Activated T-cell treated with anti-CD3 and anti-CD28 coated beads, Interleukin-2, amount 50 U/mL, for 24 hours (primary cell): ENCODE measurements around the gene TROAP.
"Not testable (repeated sequence)": the region's sequence is repeated elsewhere in the genome, so short reads cannot be mapped to it uniquely, and the experiment has no call there.

Source experiments
- DNase-seq: peaks from one replicate; pipeline ENCODE4 v3.0.0-alpha.2; 2020
- H3K27ac Mint-ChIP-seq: 2 replicates; pipeline ENCODE4 v1.8.0; 2020; ENCODE audit warnings: mild to moderate bottlenecking, mixed read lengths
- H3K27me3 Mint-ChIP-seq: 2 replicates; pipeline ENCODE4 v1.8.0; 2020; ENCODE audit warnings: mixed read lengths
- H3K36me3 Mint-ChIP-seq: 2 replicates; pipeline ENCODE4 v1.8.0; 2020; ENCODE audit warnings: low read depth, mixed read lengths
- H3K4me1 Mint-ChIP-seq: 2 replicates; pipeline ENCODE4 v1.8.0; 2020; ENCODE audit warnings: low read depth, mixed read lengths
- H3K4me3 Mint-ChIP-seq: 2 replicates; pipeline ENCODE4 v1.8.0; 2020; ENCODE audit warnings: mild to moderate bottlenecking, moderate library complexity, mixed read lengths
- H3K9me3 Mint-ChIP-seq: 2 replicates; pipeline ENCODE4 v1.8.0; 2020; ENCODE audit warnings: mixed read lengths

Gene TROAP

GRCh38 chr12:49304161-49304560, 18.9 kb upstream of the TROAP start:
- Mint-ChIP-seq H3K27me3 (peaks cover 44% of the 10 kb centered on the region), H3K27ac (no peak overlapping the region), H3K4me3 (no peak overlapping the region), H3K9me3 (no peaks in the 10 kb centered on the region), H3K36me3 (no peaks in the 10 kb centered on the region), H3K4me1 (peaks cover 5% of the 10 kb centered on the region)
- DNase-seq = no peak

GRCh38 chr12:49305762-49306510, 17.1 kb upstream of the TROAP start:
- no peaks in the 10 kb centered on the region for H3K36me3 Mint-ChIP-seq
- H3K27me3 Mint-ChIP-seq = peaks cover 47% of the 10 kb centered on the region
- DNase-seq = no peak
- no peaks in the 10 kb centered on the region for H3K9me3 Mint-ChIP-seq
- no peak overlapping the region for H3K27ac Mint-ChIP-seq
- H3K4me1 Mint-ChIP-seq = peaks cover 5% of the 10 kb centered on the region
- H3K4me3 Mint-ChIP-seq = no peak overlapping the region

- Mint-ChIP-seq H3K36me3 (no peaks in the 10 kb centered on the region), H3K27ac (no peak overlapping the region), H3K27me3 (peaks cover 40% of the 10 kb centered on the region), H3K4me1 (no peaks in the 10 kb centered on the region), H3K4me3 (no peak overlapping the region), H3K9me3 (no peaks in the 10 kb centered on the region)
- no peak for DNase-seq
Observed at GRCh38 chr12:49309386-49309785, 13.7 kb upstream of the TROAP start.

GRCh38 chr12:49310451-49311000, 12.5 kb upstream of the TROAP start:
- H3K27ac Mint-ChIP-seq, H3K9me3 Mint-ChIP-seq, H3K36me3 Mint-ChIP-seq, DNase-seq, H3K4me3 Mint-ChIP-seq, H3K4me1 Mint-ChIP-seq: not testable (repeated sequence)
- H3K27me3 Mint-ChIP-seq = peaks cover 38% of the 10 kb centered on the region

- Mint-ChIP-seq H3K4me1 (no peaks in the 10 kb centered on the region), H3K9me3 (no peaks in the 10 kb centered on the region), H3K27ac (no peak overlapping the region)
Observed at GRCh38 chr12:49314811-49315210, 8.2 kb upstream of the TROAP start.

GRCh38 chr12:49317118-49317517, 5.9 kb upstream of the TROAP start:
- not testable (repeated sequence) for H3K36me3 Mint-ChIP-seq, H3K9me3 Mint-ChIP-seq, H3K27me3 Mint-ChIP-seq, H3K4me1 Mint-ChIP-seq, H3K27ac Mint-ChIP-seq, DNase-seq, H3K4me3 Mint-ChIP-seq

More at GRCh38 chr12:49314811-49315210, 8.2 kb upstream of the TROAP start:
- DNase-seq = no peak
- Mint-ChIP-seq H3K4me3 (no peak overlapping the region), H3K27me3 (peaks cover 15% of the 10 kb centered on the region), H3K36me3 (no peaks in the 10 kb centered on the region)

GRCh38 chr12:49320411-49321103, 2.5 kb upstream of the TROAP start:
- not testable (repeated sequence) for H3K4me3 Mint-ChIP-seq, H3K9me3 Mint-ChIP-seq, H3K27me3 Mint-ChIP-seq, DNase-seq
- Mint-ChIP-seq H3K4me1 (peaks cover 20% of the 10 kb centered on the region), H3K27ac (peak overlapping the region; percentile 2), H3K36me3 (peaks cover 22% of the 10 kb centered on the region)

GRCh38 chr12:49322367-49322707, 718 bp upstream of the TROAP start:
- H3K36me3 Mint-ChIP-seq = peaks cover 39% of the 10 kb centered on the region
- H3K9me3 Mint-ChIP-seq = no peaks in the 10 kb centered on the region
- H3K27me3 Mint-ChIP-seq = no peaks in the 10 kb centered on the region
- H3K27ac Mint-ChIP-seq = peak overlapping the region; percentile 96
- no peak for DNase-seq
- H3K4me1 Mint-ChIP-seq = peaks cover 20% of the 10 kb centered on the region
- H3K4me3 Mint-ChIP-seq = peak overlapping the region; percentile 99

- no peaks in the 10 kb centered on the region for H3K9me3 Mint-ChIP-seq
- H3K4me1 Mint-ChIP-seq = peaks cover 20% of the 10 kb centered on the region
- peak overlapping the region; percentile 96 for H3K27ac Mint-ChIP-seq
- peak overlapping the region; percentile 99 for H3K4me3 Mint-ChIP-seq
- no peaks in the 10 kb centered on the region for H3K27me3 Mint-ChIP-seq
- H3K36me3 Mint-ChIP-seq = peaks cover 46% of the 10 kb centered on the region
- DNase-seq = no peak
Observed at GRCh38 chr12:49323524-49324097, 556 bp downstream of the TROAP start.

- H3K36me3 Mint-ChIP-seq = peaks cover 64% of the 10 kb centered on the region
- no peak for DNase-seq
- no peaks in the 10 kb centered on the region for H3K27me3 Mint-ChIP-seq
- no peak overlapping the region for H3K4me3 Mint-ChIP-seq
- no peak overlapping the region for H3K27ac Mint-ChIP-seq
- H3K9me3 Mint-ChIP-seq = no peaks in the 10 kb centered on the region
- H3K4me1 Mint-ChIP-seq = peaks cover 17% of the 10 kb centered on the region
Observed at GRCh38 chr12:49325606-49326005, 2.6 kb downstream of the TROAP start.

- Mint-ChIP-seq H3K27me3 (peaks cover 17% of the 10 kb centered on the region), H3K9me3 (no peaks in the 10 kb centered on the region), H3K4me3 (no peak overlapping the region), H3K27ac (no peak overlapping the region), H3K4me1 (peaks cover 8% of the 10 kb centered on the region), H3K36me3 (peaks cover 76% of the 10 kb centered on the region)
- no peak for DNase-seq
Observed at GRCh38 chr12:49327368-49327767, 4.3 kb downstream of the TROAP start.

GRCh38 chr12:49327887-49328286, 4.8 kb downstream of the TROAP start:
- DNase-seq = no peak
- H3K27me3 Mint-ChIP-seq = peaks cover 22% of the 10 kb centered on the region
- no peak overlapping the region for H3K4me3 Mint-ChIP-seq
- peaks cover 73% of the 10 kb centered on the region for H3K36me3 Mint-ChIP-seq
- H3K9me3 Mint-ChIP-seq = no peaks in the 10 kb centered on the region
- H3K4me1 Mint-ChIP-seq = peaks cover 5% of the 10 kb centered on the region
- H3K27ac Mint-ChIP-seq = no peak overlapping the region

- H3K4me1 Mint-ChIP-seq = peaks cover 5% of the 10 kb centered on the region
- no peak overlapping the region for H3K27ac Mint-ChIP-seq
- H3K4me3 Mint-ChIP-seq = no peak overlapping the region
- no peak for DNase-seq
- no peaks in the 10 kb centered on the region for H3K9me3 Mint-ChIP-seq
- peaks cover 65% of the 10 kb centered on the region for H3K36me3 Mint-ChIP-seq
- H3K27me3 Mint-ChIP-seq = peaks cover 30% of the 10 kb centered on the region
Observed at GRCh38 chr12:49328816-49329215, 5.8 kb downstream of the TROAP start.

- Mint-ChIP-seq H3K27me3 (peaks cover 41% of the 10 kb centered on the region), H3K9me3 (no peaks in the 10 kb centered on the region), H3K4me1 (peaks cover 5% of the 10 kb centered on the region), H3K4me3 (no peak overlapping the region), H3K27ac (no peak overlapping the region), H3K36me3 (peaks cover 59% of the 10 kb centered on the region)
- no peak for DNase-seq
Observed at GRCh38 chr12:49330032-49330619, 7.1 kb downstream of the TROAP start.
